Measurements from ENCODE around the gene HSD3B7. TPM values are rescaled to one million over a fixed set of nuclear protein-coding genes. Genes with fewer than 3 reads are reported as not detected.
"Not testable (repeated sequence)": the region's sequence is repeated elsewhere in the genome, so short reads cannot be mapped to it uniquely, and the experiment has no call there.

The HSD3B7 gene
- polyA plus RNA-seq (ENCODE audit: insufficient read length in 10 of 10) = 10 to 100 TPM in 3 of 10 donors, 1 to 10 TPM in 7; 7.1 to 13.8 (median 9.8) TPM
- long read RNA-seq, donor 1, partial matches to known transcripts = 7 of 7 reads
- long read RNA-seq, donor 1, other reads (novel, unspliced or antisense) = 0 of 7 reads
- long read RNA-seq, donor 2, partial matches to known transcripts = 0 of 2 reads
- long read RNA-seq, donor 2, other reads (novel, unspliced or antisense) = 0 of 2 reads
- long read RNA-seq, donor 3 = 0 reads
- long read RNA-seq, donor 4 = 0 reads
- long read RNA-seq, donor 5, partial matches to known transcripts = 0 of 4 reads
- long read RNA-seq, donor 5, other reads (novel, unspliced or antisense) = 0 of 4 reads
- long read RNA-seq, donor 6, partial matches to known transcripts = 0 of 1 reads
- long read RNA-seq, donor 6, other reads (novel, unspliced or antisense) = 0 of 1 reads
- long read RNA-seq, donor 7, partial matches to known transcripts = 0 of 2 reads
- long read RNA-seq, donor 7, other reads (novel, unspliced or antisense) = 0 of 2 reads
- long read RNA-seq, donor 8 = 0 reads
- long read RNA-seq, donor 9 = 0 reads

- DNase-seq = peak; percentile 76 to 93 (median 89)
These were observed at the start of gene HSD3B7 for GRCh38 chr16:30984669-30985400. Gene HSD3B7, plus strand, starts transcription at chr16:30985207. Its CDS starts 452 bp downstream, at chr16:30985659.

- no peak for DNase-seq
These were observed 47.3 kb upstream of the HSD3B7 start for GRCh38 chr16:30937692-30938091.

GRCh38 chr16:30939571-30939970, 45.4 kb upstream of the HSD3B7 start:
- not testable (repeated sequence) for DNase-seq

- DNase-seq = peak in 1 of 3 donors; percentile 82
These were observed 43.2 kb upstream of the HSD3B7 start for GRCh38 chr16:30941600-30942425.

GRCh38 chr16:30942426-30942806, 42.6 kb upstream of the HSD3B7 start:
- DNase-seq = no peak

- no peak for DNase-seq
These were observed 40.7 kb upstream of the HSD3B7 start for GRCh38 chr16:30944352-30944751.

- peak in 1 of 3 donors; percentile 43 for DNase-seq
These were observed 38.1 kb upstream of the HSD3B7 start for GRCh38 chr16:30946671-30947540.

GRCh38 chr16:30947541-30947858, 37.5 kb upstream of the HSD3B7 start:
- no peak for DNase-seq

- peak; percentile 93 to 97 (median 93) for DNase-seq
These were observed 36.9 kb upstream of the HSD3B7 start for GRCh38 chr16:30947859-30948666.

- peak; percentile 51 to 91 (median 72) for DNase-seq
These were observed 36.0 kb upstream of the HSD3B7 start, which contains the start of gene ORAI3 for GRCh38 chr16:30948667-30949649. Gene ORAI3, plus strand, starts transcription at chr16:30949068. Its CDS starts 222 bp downstream, at chr16:30949290.

GRCh38 chr16:30949650-30950515, 35.1 kb upstream of the HSD3B7 start:
- DNase-seq = peak; percentile 53 to 90 (median 71)

GRCh38 chr16:30950516-30951065, 34.4 kb upstream of the HSD3B7 start:
- DNase-seq = peak in 1 of 3 donors; percentile 42

GRCh38 chr16:30951193-30951592, 33.8 kb upstream of the HSD3B7 start:
- no peak for DNase-seq

- DNase-seq = peak in 1 of 3 donors; percentile 70
These were observed 33.3 kb upstream of the HSD3B7 start for GRCh38 chr16:30951750-30952149.

- DNase-seq = no peak
These were observed 31.9 kb upstream of the HSD3B7 start for GRCh38 chr16:30953111-30953510.

GRCh38 chr16:30953511-30954124, 31.4 kb upstream of the HSD3B7 start:
- peak; percentile 51 to 90 (median 82) for DNase-seq

GRCh38 chr16:30954993-30955392, 30.0 kb upstream of the HSD3B7 start:
- DNase-seq = no peak

All from muscle of back (tissue), 13 donors.